Ishikawa (cell line): Measurements from ENCODE around the gene ARAP1.

ENCODE experiments used
- EGR1 ChIP-seq: IDR thresholded peaks from 2 replicates; pipeline ENCODE4 v1.6.1; 2012
- RAD21 ChIP-seq: IDR thresholded peaks from 2 replicates; pipeline ENCODE4 v1.6.1; 2012; ENCODE audit warnings: low read depth
- TCF12 ChIP-seq: IDR thresholded peaks from 2 replicates; pipeline ENCODE4 v1.6.1; 2012; ENCODE audit warnings: low read depth
- TEAD4 ChIP-seq: IDR thresholded peaks from 2 replicates; pipeline ENCODE4 v1.6.1; 2012
- YY1 ChIP-seq: IDR thresholded peaks from 2 replicates; pipeline ENCODE4 v1.6.1; 2012; ENCODE audit warnings: low read depth

- TF ChIP-seq TEAD4 (no peak), EGR1 (no peak), TCF12 (no peak), RAD21 (no peak), YY1 (no peak)
Observed at GRCh38 chr11:72726266-72727220, 25.7 kb downstream of the ARAP1 start.
